ENCODE results near the gene DCC.
"Not testable (repeated sequence)": the region's sequence is repeated elsewhere in the genome, so short reads cannot be mapped to it uniquely, and the experiment has no call there.

DCC gene

GRCh38 chr18:52348209-52348608 lies 8.2 kb downstream of the DCC start:
- H3K4me3 ChIP-seq (ENCODE audit: control insufficient read depth in 1 of 7, extremely low read depth in 1 of 7, insufficient read depth in 4 of 7, low read depth in 2 of 7, low read length in 6 of 7), result no peak overlapping the region
- peaks cover 0 to 3% (median 0%) of the 10 kb centered on the region in 5 experiments for H3K9me3 ChIP-seq (ENCODE audit: control extremely low read depth in 1 of 5, control insufficient read depth in 4 of 5, insufficient read depth in 2 of 5, low read depth in 1 of 5, low read length in 4 of 5)
- 83% methylated on average over 2 of the region's 3 CpGs for WGBS (ENCODE audit: insufficient coverage)
- DNase-seq, result no peak
- H3K27me3 ChIP-seq (replicated peaks in 2 of 5; ENCODE audit: control insufficient read depth in 4 of 5, insufficient read depth in 5 of 5, low read length in 4 of 5), result peaks cover 0 to 11% (median 3%) of the 10 kb centered on the region in 5 experiments
- no peaks in the 10 kb centered on the region for H3K36me3 ChIP-seq (ENCODE audit: control insufficient read depth in 4 of 4, insufficient read depth in 4 of 4, low read length in 3 of 4)
- no peak overlapping the region for H3K27ac ChIP-seq (ENCODE audit: insufficient read depth in 1 of 2, low read depth in 1 of 2, low read length in 2 of 2, poor library complexity in 1 of 2, severe bottlenecking in 2 of 2)
- H3K4me1 ChIP-seq (ENCODE audit: control extremely low read depth in 1 of 4, control insufficient read depth in 4 of 4, insufficient read depth in 4 of 4, low read length in 3 of 4), result no peaks in the 10 kb centered on the region
- ChIA-PET POLR2A (no interaction called here), CTCF (no interaction called here)

GRCh38 chr18:52349498-52349897 lies 9.5 kb downstream of the DCC start:
- no peak overlapping the region for H3K27ac ChIP-seq (ENCODE audit: insufficient read depth in 1 of 2, low read depth in 1 of 2, low read length in 2 of 2, poor library complexity in 1 of 2, severe bottlenecking in 2 of 2)
- ChIA-PET POLR2A (no interaction called here), CTCF (no interaction called here)
- H3K9me3 ChIP-seq (ENCODE audit: control extremely low read depth in 1 of 5, control insufficient read depth in 4 of 5, insufficient read depth in 2 of 5, low read depth in 1 of 5, low read length in 4 of 5), result peaks cover 0 to 1% (median 0%) of the 10 kb centered on the region in 5 experiments
- peaks cover 0 to 3% (median 0%) of the 10 kb centered on the region in 5 experiments for H3K27me3 ChIP-seq (replicated peaks in 2 of 5; ENCODE audit: control insufficient read depth in 4 of 5, insufficient read depth in 5 of 5, low read length in 4 of 5)
- no peak for DNase-seq
- H3K4me1 ChIP-seq (ENCODE audit: control extremely low read depth in 1 of 4, control insufficient read depth in 4 of 4, insufficient read depth in 4 of 4, low read length in 3 of 4), result no peaks in the 10 kb centered on the region
- H3K4me3 ChIP-seq (ENCODE audit: control insufficient read depth in 1 of 7, extremely low read depth in 1 of 7, insufficient read depth in 4 of 7, low read depth in 2 of 7, low read length in 6 of 7), result no peak overlapping the region
- no peaks in the 10 kb centered on the region for H3K36me3 ChIP-seq (ENCODE audit: control insufficient read depth in 4 of 4, insufficient read depth in 4 of 4, low read length in 3 of 4)
- 100% methylated on average over 1 of the region's 2 CpGs for whole genome bisulfite sequencing (ENCODE audit: insufficient coverage)

GRCh38 chr18:52352920-52353319 lies 12.9 kb downstream of the DCC start:
- Histone ChIP-seq H3K27me3 (replicated peaks in 2 of 5; ENCODE audit: control insufficient read depth in 4 of 5, insufficient read depth in 5 of 5, low read length in 4 of 5) (no peaks in the 10 kb centered on the region), H3K36me3 (ENCODE audit: control insufficient read depth in 4 of 4, insufficient read depth in 4 of 4, low read length in 3 of 4) (no peaks in the 10 kb centered on the region), H3K27ac (ENCODE audit: insufficient read depth in 1 of 2, low read depth in 1 of 2, low read length in 2 of 2, poor library complexity in 1 of 2, severe bottlenecking in 2 of 2) (no peak overlapping the region), H3K4me3 (ENCODE audit: control insufficient read depth in 1 of 7, extremely low read depth in 1 of 7, insufficient read depth in 4 of 7, low read depth in 2 of 7, low read length in 6 of 7) (no peak overlapping the region), H3K9me3 (ENCODE audit: control extremely low read depth in 1 of 5, control insufficient read depth in 4 of 5, insufficient read depth in 2 of 5, low read depth in 1 of 5, low read length in 4 of 5) (no peaks in the 10 kb centered on the region), H3K4me1 (ENCODE audit: control extremely low read depth in 1 of 4, control insufficient read depth in 4 of 4, insufficient read depth in 4 of 4, low read length in 3 of 4) (no peaks in the 10 kb centered on the region)
- CTCF ChIA-PET, result no interaction called here
- 90% methylated on average over 2 of the region's 3 CpGs for WGBS (ENCODE audit: insufficient coverage)
- POLR2A ChIA-PET, result no interaction called here
- DNase-seq, result no peak

- WGBS (ENCODE audit: insufficient coverage), result 100% methylated on average over 3 of the region's 4 CpGs
- CTCF ChIA-PET, result no interaction called here
- H3K36me3 ChIP-seq (ENCODE audit: control insufficient read depth in 4 of 4, insufficient read depth in 4 of 4, low read length in 3 of 4), result no peaks in the 10 kb centered on the region
- H3K27me3 ChIP-seq (replicated peaks in 2 of 5; ENCODE audit: control insufficient read depth in 4 of 5, insufficient read depth in 5 of 5, low read length in 4 of 5), result no peaks in the 10 kb centered on the region
- POLR2A ChIA-PET, result no interaction called here
- H3K4me1 ChIP-seq (ENCODE audit: control extremely low read depth in 1 of 4, control insufficient read depth in 4 of 4, insufficient read depth in 4 of 4, low read length in 3 of 4), result no peaks in the 10 kb centered on the region
- no peaks in the 10 kb centered on the region for H3K9me3 ChIP-seq (ENCODE audit: control extremely low read depth in 1 of 5, control insufficient read depth in 4 of 5, insufficient read depth in 2 of 5, low read depth in 1 of 5, low read length in 4 of 5)
- no peak overlapping the region for H3K27ac ChIP-seq (ENCODE audit: insufficient read depth in 1 of 2, low read depth in 1 of 2, low read length in 2 of 2, poor library complexity in 1 of 2, severe bottlenecking in 2 of 2)
- no peak overlapping the region for H3K4me3 ChIP-seq (ENCODE audit: control insufficient read depth in 1 of 7, extremely low read depth in 1 of 7, insufficient read depth in 4 of 7, low read depth in 2 of 7, low read length in 6 of 7)
- DNase-seq, result no peak
These were observed 13.6 kb downstream of the DCC start for GRCh38 chr18:52353589-52353988.

- no peak overlapping the region for H3K4me3 ChIP-seq (ENCODE audit: control insufficient read depth in 1 of 7, extremely low read depth in 1 of 7, insufficient read depth in 4 of 7, low read depth in 2 of 7, low read length in 6 of 7)
- WGBS (ENCODE audit: insufficient coverage), result no CpG with 5 or more reads among the region's 1 CpG
- POLR2A ChIA-PET, result no interaction called here
These were observed 23.9 kb downstream of the DCC start for GRCh38 chr18:52363861-52364260.

GRCh38 chr18:52366851-52367250 lies 26.9 kb downstream of the DCC start:
- H3K4me1 ChIP-seq (ENCODE audit: control extremely low read depth in 1 of 4, control insufficient read depth in 4 of 4, insufficient read depth in 4 of 4, low read length in 3 of 4); H3K27me3 ChIP-seq (replicated peaks in 2 of 5; ENCODE audit: control insufficient read depth in 4 of 5, insufficient read depth in 5 of 5, low read length in 4 of 5); CTCF ChIA-PET: not testable (repeated sequence)

More at GRCh38 chr18:52363861-52364260, 23.9 kb downstream of the DCC start:
- H3K4me1 ChIP-seq (ENCODE audit: control extremely low read depth in 1 of 4, control insufficient read depth in 4 of 4, insufficient read depth in 4 of 4, low read length in 3 of 4), result no peaks in the 10 kb centered on the region
- no peak overlapping the region for H3K27ac ChIP-seq (ENCODE audit: insufficient read depth in 1 of 2, low read depth in 1 of 2, low read length in 2 of 2, poor library complexity in 1 of 2, severe bottlenecking in 2 of 2)
- no peaks in the 10 kb centered on the region for H3K9me3 ChIP-seq (ENCODE audit: control extremely low read depth in 1 of 5, control insufficient read depth in 4 of 5, insufficient read depth in 2 of 5, low read depth in 1 of 5, low read length in 4 of 5)
- CTCF ChIA-PET, result interaction anchor here (0.9 kb wide), 1 partner anchor 15 kb away, joined by 3 read pairs; no protein-coding TSS in a partner anchor
- no peak for DNase-seq
- H3K36me3 ChIP-seq (ENCODE audit: control insufficient read depth in 4 of 4, insufficient read depth in 4 of 4, low read length in 3 of 4), result no peaks in the 10 kb centered on the region
- H3K27me3 ChIP-seq (replicated peaks in 2 of 5; ENCODE audit: control insufficient read depth in 4 of 5, insufficient read depth in 5 of 5, low read length in 4 of 5), result no peaks in the 10 kb centered on the region

GRCh38 chr18:52367953-52368742 lies 28.2 kb downstream of the DCC start:
- ChIA-PET CTCF (no interaction called here), POLR2A (no interaction called here)
- no peaks in the 10 kb centered on the region for H3K36me3 ChIP-seq (ENCODE audit: control insufficient read depth in 4 of 4, insufficient read depth in 4 of 4, low read length in 3 of 4)
- no peaks in the 10 kb centered on the region for H3K4me1 ChIP-seq (ENCODE audit: control extremely low read depth in 1 of 4, control insufficient read depth in 4 of 4, insufficient read depth in 4 of 4, low read length in 3 of 4)
- H3K9me3 ChIP-seq (ENCODE audit: control extremely low read depth in 1 of 5, control insufficient read depth in 4 of 5, insufficient read depth in 2 of 5, low read depth in 1 of 5, low read length in 4 of 5), result peaks cover 0 to 2% (median 0%) of the 10 kb centered on the region in 5 experiments
- no peak overlapping the region for H3K4me3 ChIP-seq (ENCODE audit: control insufficient read depth in 1 of 7, extremely low read depth in 1 of 7, insufficient read depth in 4 of 7, low read depth in 2 of 7, low read length in 6 of 7)
- DNase-seq, result no peak
- no peaks in the 10 kb centered on the region for H3K27me3 ChIP-seq (replicated peaks in 2 of 5; ENCODE audit: control insufficient read depth in 4 of 5, insufficient read depth in 5 of 5, low read length in 4 of 5)
- no peak overlapping the region for H3K27ac ChIP-seq (ENCODE audit: insufficient read depth in 1 of 2, low read depth in 1 of 2, low read length in 2 of 2, poor library complexity in 1 of 2, severe bottlenecking in 2 of 2)
- WGBS (ENCODE audit: insufficient coverage), result 100% methylated on average over 1 of the region's 3 CpGs

More at GRCh38 chr18:52366851-52367250, 26.9 kb downstream of the DCC start:
- H3K36me3 ChIP-seq (ENCODE audit: control insufficient read depth in 4 of 4, insufficient read depth in 4 of 4, low read length in 3 of 4); DNase-seq; H3K9me3 ChIP-seq (ENCODE audit: control extremely low read depth in 1 of 5, control insufficient read depth in 4 of 5, insufficient read depth in 2 of 5, low read depth in 1 of 5, low read length in 4 of 5); POLR2A ChIA-PET; H3K4me3 ChIP-seq (ENCODE audit: control insufficient read depth in 1 of 7, extremely low read depth in 1 of 7, insufficient read depth in 4 of 7, low read depth in 2 of 7, low read length in 6 of 7); H3K27ac ChIP-seq (ENCODE audit: insufficient read depth in 1 of 2, low read depth in 1 of 2, low read length in 2 of 2, poor library complexity in 1 of 2, severe bottlenecking in 2 of 2): not testable (repeated sequence)
- 95% methylated on average over 4 of the region's 27 CpGs for WGBS (ENCODE audit: insufficient coverage)

Measured in common myeloid progenitor, CD34-positive (primary cell).